Endometrial microvascular endothelial cells (primary cell): ENCODE results near the gene SLC44A4. TPM values are rescaled to one million over a fixed set of nuclear protein-coding genes. Genes with fewer than 3 reads are reported as not detected.

Source experiments
- in situ Hi-C: cut with HindIII; loops from 2 replicates; pipeline ENCODE4 v1.10.0; 2017; ENCODE audit warnings: low sequenced_read_pairs, low pct_unique_long_range_greater_than_20kb; ENCODE audit errors: inconsistent ontology term
- total RNA-seq: library from RNA; depleted of rRNA; stranded (reverse); fragments of >200 nt; gene quantifications from one replicate; pipeline ENCODE4 v1.2.3, GENCODE V29; 2015; ENCODE audit errors: inconsistent ontology term

The SLC44A4 gene
- total RNA-seq, 1 donor from 2014 or later, result 2.6 TPM

GRCh38 chr6:31903957-31904356, 25.2 kb upstream of the SLC44A4 start:
- in situ Hi-C loops, result no loop called here

DNA sequence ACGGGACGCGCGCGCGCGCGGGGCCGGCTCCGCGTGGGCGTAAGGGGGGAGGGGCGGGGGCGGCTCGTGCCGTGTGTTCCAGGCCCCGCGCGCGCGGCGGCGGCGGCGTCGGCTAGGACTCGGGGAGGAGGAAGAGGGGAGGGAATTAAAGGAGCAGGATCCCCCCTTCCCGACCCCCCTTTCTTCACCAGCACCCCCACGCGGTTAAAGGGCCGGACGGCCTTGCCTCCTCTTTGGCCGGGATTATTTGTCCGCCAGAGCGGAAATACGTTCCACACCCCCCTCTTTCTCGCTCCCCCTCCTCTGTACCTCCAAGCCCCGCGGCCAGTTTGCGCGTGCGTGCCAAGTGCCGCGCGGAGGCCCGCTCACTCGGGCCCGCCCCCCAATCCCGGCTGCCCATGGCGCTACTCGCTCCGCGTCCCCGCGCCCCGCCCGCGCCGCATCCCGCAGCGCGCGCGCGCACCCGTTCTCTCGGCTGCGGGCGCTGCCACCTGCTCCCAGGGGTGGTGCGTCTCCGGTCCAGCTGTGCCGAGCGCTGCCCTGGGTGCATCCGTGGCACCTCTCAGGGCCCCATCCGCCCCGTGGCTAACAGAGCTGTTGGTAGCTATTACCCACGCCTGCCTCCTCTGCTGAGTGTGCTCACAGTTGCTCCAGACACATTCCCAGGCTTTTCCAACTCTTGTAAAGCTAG, 23.3 kb upstream of the SLC44A4 start, which contains the start of gene ZBTB12:
Gene ZBTB12 (minus strand): TSS at position 134 of the 691 bp plus-strand sequence. CDS start 781 bp downstream, outside the sequence.
- in situ Hi-C loops, result no loop called here

GRCh38 chr6:31901415-31901952, 22.7 kb upstream of the SLC44A4 start:
- in situ Hi-C loops, result no loop called here

- in situ Hi-C loops, result no loop called here
These were observed 22.2 kb upstream of the SLC44A4 start for GRCh38 chr6:31900917-31901414.

DNA sequence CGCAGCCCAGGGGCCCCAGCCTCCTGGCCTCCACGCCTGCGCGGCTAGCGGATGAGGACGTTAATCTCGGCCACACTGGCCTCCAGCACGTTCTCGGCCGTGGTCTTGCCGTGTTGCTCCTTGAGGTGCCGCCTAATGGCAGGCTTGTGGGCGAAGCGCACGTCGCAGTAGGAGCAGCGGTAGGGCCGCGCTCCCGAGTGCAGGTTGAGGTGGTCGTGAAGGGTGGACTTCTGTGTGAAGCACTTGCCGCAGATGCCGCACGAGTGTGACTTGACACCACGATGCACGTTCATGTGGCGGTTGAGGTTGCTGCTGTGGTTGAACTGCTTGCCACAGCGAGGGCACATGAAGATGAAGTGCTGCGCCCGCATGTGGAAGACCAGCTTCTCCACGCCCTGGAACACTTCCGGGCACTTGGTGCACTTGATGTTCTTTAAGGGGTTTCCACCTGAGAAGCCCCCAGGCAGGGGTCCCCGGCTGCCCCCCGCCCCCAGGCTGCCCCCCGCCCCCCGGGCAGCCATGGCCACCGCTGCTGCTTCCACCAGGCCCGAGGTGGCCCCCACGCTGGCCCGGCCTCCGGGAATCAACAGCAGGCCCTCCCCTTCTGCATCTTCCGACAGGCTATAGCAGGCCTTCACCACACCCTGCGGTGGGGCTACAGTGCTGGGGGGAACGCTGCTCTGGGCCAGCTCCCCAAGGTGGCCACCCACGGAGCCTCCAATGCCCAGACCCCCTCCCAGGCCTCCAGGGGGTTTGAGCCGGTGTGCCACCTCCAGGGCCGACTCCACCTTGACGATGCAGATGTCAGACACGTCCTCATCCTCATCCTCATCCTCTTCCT, 21.3 kb upstream of the SLC44A4 start:
- in situ Hi-C loops, result no loop called here

DNA sequence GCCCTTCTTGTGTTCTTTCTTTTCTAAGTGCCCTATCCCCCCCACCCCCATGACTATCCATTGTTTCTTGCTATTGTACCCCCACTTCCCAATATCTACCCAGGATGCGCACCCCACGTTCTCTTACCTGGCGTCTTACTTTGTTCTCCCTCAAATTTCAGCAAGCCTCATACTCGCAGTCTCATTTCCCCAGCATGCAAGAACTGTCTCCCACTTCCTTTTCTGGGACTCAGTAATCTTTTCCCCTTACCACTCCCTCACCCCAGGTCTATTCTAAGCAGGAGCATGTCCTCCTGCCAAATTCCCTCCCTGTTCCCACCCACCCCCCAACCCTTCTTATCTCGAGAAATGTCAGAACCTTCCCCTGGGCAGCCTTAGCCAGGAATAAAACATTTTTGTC, 20.4 kb upstream of the SLC44A4 start:
- in situ Hi-C loops, result no loop called here

DNA sequence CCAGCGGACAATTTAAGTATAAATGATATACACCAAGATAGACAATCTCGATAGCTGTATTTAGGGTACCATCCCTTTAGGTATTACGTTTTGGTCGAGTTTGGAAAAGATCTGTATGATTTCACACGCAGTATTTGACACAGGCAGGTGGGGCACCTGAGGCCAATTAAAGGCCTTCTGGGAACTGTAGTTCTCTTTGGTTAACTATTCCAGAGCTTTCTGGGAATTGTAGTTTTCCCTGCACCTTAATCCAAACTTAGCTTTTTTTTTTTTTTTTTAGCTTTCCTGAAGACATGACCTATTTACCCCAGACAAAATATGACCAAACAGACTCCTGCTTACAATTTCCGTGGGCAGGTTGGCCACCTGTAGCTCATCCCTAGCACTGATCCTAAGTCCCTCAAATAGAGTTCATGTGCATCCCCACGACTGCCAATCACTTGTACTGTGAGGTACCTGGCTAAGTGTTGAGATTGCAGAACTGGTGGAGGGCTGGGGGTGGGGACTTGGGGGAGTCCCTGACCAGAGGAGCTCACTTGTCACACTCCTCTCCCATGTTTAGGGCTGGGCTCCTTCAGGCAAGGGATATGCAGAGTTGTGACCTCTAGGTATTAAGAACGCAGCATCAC, 19.7 kb upstream of the SLC44A4 start:
- in situ Hi-C loops, result no loop called here

GRCh38 chr6:31897612-31898382, 19.0 kb upstream of the SLC44A4 start, which contains the start of gene EHMT2:
TSS of gene EHMT2 (minus strand) at chr6:31897698. CDS start at chr6:31897677, 21 bp downstream.
- in situ Hi-C loops, result no loop called here

- in situ Hi-C loops, result no loop called here
These were observed 18.2 kb upstream of the SLC44A4 start for GRCh38 chr6:31896856-31897611.

DNA sequence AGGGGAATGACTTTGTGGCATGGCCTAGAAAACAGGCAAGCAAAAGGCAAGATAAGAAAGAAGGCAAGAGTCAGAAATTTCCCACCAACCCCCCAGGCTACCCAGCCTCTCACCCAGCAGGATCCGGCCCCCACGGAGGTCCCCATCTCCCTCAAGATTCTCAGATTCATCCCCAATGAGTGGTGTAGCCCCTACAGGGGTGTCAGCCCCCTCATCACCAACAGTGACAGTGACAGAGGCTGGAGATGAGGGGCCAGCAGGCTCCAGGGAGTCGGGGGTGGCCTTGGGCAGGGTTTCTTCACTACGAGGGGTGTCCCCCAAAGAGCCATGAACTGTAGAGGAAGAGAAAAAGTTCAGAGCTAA, 17.7 kb upstream of the SLC44A4 start:
- in situ Hi-C loops, result no loop called here

DNA sequence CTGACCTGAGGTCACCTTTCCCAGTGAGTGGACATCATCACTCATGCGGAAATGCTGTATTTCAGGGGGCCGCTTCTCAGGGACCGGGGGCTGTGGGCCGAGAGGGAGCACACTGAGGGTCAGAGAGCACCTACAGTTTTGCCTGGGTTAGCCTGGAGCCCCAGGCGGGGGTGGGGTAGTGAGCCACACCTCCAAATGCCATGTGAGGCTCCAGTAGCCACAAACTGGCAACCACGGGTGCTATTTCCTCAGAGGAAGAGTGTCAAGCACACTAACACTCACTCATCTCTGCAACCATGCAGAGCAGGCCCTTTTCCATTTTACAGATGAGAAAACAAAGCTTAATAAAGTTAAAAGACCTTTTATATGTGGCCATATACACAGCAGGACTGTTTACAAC, 14.0 kb upstream of the SLC44A4 start:
- in situ Hi-C loops, result no loop called here

DNA sequence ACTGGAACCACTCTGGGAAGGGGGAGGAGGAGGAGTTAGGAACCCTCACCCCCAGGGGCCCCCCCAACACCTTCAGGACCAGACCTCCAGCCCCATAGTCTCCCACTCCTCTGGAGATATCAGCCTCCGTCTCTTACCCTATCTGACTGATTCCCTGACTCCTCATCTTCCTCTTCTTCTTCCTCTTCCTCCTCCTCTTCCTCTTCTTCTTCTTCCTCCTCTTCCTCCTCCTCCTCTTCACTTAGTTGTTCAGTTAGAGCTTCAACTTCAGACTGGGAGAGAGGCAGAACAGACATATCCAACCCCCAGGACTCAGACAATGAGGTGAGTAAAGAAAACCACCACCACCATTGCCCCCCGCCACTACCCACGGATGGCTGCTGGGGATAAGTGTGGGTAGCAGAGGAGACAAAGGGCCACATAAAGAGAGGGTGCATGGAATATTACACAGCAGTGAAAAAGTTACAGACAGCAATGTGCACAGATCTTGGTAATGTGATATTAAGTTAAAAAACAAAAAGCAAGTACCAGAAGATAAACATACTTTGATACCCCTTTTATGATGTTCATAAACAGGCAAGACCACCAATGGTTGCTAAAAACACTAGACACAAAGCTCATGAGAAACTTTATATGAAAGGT, 10.7 kb upstream of the SLC44A4 start:
- in situ Hi-C loops, result no loop called here

DNA sequence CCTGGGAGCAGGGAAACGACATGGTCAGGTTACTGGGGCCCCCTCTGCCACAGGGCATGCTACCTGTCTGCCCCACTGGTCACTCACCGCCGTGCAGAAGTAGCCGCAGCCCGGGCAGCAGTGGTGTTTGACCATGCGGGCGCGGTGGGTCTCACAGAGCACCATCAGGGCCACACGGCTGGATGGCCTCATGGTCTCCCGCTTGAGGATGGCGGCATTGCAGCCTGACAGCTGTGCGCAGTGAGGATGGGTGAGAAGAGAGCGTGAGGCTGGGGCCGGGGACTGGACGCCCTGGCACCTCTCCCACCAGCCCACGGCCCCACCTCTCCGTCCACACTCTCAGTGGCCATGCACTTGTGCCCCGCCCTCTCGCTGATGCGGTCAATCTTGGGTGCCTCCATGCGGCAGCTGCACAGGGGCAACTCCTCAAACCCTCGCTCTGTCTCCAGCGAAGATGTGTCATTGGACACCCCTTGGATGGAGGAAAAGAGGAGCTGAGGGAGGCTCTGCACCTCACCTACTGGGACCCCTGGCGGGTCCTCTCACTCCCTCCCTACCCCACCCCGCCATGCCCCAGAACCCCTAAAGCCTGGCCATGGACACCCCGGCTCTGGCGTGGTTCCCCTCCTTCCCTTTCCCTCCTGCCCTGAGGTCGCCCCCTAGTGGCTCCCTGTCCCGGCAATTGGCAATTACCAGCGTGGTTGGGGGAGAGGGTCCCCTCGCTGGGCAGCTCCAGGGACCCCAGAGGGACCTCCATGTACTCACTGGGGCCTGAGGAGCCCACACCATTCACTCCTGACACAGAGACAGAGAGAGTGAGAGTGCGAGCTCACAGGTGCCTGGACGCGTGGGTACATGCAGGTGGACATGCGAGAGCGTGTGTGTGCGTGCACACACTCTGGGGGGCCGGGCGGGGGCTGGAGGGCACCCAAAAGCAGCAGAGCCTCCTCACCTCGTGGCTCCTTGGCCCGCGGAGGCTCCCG, 9.8 kb upstream of the SLC44A4 start:
- in situ Hi-C loops, result no loop called here

DNA sequence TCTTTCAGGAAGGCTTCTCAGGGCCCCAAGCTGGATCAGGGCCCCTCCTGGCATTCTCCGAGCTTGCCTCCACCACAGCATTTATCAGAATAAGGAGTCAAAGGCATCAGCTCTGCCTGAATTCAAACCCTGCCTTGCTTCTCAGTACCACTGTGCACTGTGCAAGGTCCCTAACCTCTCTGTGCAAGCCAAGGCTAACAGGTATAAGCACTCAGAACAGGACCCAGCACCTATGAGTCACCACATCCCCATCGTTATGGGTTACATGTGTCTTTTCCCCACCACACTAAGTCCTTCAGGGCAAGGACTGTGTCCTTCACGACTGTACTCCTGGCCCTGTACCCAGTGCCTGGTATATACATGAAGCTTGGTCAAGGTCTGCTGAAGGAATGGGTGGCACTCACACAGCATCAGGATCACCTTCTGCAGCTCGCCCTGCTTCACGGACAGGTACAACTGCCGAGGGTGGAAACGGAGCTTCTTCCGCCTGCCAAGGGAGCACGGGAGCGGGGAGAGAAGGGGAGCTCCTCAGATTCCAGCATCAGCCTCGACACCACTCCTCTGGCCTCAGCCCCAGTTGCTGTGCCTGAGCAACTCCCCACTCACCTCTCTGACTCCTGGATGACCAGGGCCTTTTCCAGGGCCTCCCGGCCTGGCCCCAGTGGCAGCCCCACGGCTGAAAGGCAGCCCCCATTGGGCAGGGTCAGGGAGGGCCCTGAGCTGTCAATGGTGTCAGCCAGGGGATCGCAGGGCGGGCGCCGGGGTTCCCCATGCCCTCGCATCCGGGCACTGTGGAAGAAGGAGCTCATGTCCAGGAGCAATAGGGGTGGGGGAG, 8.6 kb upstream of the SLC44A4 start:
- in situ Hi-C loops, result no loop called here

DNA sequence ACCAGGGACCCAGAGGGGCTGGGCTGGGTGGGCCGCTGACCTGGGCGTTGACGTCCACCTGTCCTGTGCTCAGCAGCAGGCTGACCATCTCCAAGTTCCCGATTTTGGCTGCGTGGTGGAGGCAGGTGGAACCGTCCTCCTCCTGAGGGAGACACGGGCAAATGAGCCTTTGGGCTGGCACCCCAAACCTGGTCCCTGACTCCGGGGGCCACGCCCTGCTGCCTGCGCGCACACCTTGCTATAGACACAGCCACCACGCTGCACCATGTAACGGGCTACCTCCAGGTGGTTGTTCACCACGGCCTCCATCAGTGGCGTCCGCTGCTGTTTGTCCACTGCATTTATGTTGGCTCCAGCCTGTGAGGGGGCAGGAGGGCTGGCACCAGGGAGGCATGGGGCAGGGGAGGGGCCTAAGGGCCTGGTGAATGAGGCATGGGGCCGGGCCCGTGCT, 7.8 kb upstream of the SLC44A4 start:
- in situ Hi-C loops, result no loop called here
